Amniotic stem cell (primary cell): ENCODE measurements around the gene TRMT13.
"Not testable (repeated sequence)": the region's sequence is repeated elsewhere in the genome, so short reads cannot be mapped to it uniquely, and the experiment has no call there.

Experiments used
- DNase-seq: peaks from one replicate; lab custom pipeline; 2025; lab: John Stamatoyannopoulos, UW

Gene TRMT13

GRCh38 chr1:100164216-100164615, 31.3 kb downstream of the TRMT13 start:
- DNase-seq = no peak

- DNase-seq = no peak
Measured at GRCh38 chr1:100164702-100165101, 31.7 kb downstream of the TRMT13 start.

- no peak for DNase-seq
Measured at GRCh38 chr1:100168051-100168450, 35.1 kb downstream of the TRMT13 start.

GRCh38 chr1:100177295-100178041, 44.5 kb downstream of the TRMT13 start:
- no peak for DNase-seq

DNA sequence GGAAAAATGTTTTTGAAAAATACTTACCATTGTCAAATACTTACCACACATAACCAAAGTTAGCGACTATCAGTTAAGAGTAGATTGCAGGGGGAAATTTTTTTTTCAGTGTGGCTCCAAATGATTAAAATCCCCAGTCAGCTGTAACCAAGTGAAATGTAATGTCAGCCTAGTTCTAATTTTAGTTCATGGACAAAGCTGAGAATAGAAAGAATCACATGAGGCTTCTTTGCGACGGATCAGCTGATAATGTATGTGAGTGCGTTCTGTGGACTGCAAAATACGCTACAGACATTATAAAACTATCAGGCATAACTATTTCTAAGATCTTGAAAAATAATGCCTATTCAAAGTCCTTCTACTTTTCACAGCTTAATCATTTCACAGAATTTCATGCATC, 45.1 kb downstream of the TRMT13 start, which contains the start of gene LRRC39:
Gene LRRC39 (minus strand): TSS at position 166 of the 400 bp plus-strand sequence. CDS start 9,740 bp downstream, outside the sequence.
- DNase-seq = no peak

DNA sequence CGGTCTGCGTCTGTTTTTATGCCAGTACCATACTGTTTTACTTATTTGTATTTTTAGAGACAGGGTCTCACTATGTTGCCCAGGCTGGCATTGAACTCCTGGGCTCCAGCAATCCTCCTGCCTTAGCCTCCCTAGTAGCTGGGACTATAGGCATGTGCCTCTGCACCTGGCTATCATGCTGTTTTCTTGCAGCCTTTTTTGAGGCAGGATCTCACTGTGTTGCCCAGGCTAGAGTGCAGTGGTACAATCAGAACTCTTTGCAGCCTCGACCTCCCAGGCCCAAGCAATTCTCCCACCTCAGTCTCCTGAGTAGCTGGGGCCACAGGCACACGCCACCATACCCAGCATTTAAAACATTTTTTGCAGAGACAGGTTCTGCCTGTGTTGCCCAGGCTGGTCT, 50.4 kb downstream of the TRMT13 start:
- no peak for DNase-seq

- DNase-seq = no peak
Measured at GRCh38 chr1:100184536-100184935, 51.6 kb downstream of the TRMT13 start.

DNA sequence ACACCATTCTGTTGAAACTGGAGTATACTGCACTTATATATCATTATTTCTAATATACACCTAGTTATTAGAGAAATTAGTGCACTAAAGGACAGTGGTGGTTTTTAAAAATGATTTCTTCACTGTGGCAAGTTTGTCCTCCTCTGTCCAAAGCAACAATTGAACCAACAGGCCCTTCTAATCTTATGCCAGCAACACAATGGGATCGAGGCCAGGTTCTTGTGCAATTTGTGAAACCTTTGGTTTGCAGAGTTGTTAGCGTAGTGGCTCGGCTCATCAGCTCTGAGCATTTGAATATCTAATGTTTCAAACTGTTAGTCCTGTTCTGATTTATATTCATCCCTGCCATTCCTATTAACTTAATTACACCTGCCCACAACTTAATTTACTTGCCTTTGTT, 54.9 kb downstream of the TRMT13 start:
- DNase-seq = no peak

DNA sequence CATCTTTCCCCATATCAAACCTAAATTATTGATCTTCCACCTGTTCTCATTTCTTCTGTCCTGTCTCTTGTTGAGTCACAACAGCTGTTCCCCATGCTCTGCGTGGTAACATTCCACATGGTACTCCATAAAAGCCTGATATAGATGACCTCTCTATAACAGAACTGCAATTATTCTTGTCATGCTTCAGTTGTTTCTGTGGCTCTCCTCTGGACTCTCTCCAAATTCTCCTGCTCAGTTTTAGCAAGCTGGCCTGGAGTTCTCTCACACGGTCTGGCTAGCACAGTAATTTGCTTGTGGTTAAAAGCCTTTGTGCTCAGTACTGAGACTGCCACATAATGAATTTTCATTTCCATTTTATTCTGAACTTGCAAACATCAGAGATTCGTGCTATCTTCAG, 55.7 kb downstream of the TRMT13 start:
- no peak for DNase-seq

DNA sequence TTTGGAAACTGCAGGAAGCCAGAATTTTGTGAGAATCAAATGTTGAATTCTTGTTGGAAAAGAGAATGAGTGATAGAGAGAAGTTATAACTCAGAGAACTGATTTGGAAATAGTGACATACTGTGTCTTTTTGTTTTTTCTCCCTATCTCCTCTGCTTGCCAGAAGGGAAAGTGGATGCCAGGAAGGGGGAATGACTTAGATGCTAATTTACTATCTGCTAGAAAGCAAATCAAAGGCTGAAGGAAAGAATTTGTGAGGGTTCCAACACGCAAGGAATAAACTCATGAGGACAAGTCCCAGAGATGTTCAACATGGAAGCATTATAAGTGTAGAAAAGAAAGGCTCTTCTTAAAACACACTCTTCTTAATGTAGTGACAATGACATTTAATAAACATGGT, 65.6 kb downstream of the TRMT13 start:
- DNase-seq = no peak

DNA sequence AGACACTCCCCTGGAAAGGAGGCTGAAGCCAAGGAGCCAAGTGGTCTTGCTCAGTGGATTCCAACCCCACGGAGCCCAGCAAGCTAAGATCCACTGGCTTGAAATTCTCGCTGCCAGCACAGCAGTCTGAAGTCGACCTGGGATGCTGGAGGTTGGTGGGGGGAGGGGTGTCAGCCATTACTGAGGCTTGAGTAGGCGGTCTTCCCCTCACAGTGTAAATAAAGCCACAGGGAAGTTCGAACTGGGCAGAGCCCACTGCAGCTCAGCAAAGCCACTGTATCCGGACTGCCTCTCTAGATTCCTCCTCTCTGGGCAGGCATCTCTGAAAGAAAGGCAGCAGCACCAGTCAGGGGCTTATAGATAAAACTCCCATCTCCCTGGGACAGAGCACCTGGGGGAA, 67.1 kb downstream of the TRMT13 start:
- not testable (repeated sequence) for DNase-seq
